ENCODE measurements around the gene NUP93.
"Not testable (repeated sequence)": the region's sequence is repeated elsewhere in the genome, so short reads cannot be mapped to it uniquely, and the experiment has no call there.

Gene NUP93

DNA sequence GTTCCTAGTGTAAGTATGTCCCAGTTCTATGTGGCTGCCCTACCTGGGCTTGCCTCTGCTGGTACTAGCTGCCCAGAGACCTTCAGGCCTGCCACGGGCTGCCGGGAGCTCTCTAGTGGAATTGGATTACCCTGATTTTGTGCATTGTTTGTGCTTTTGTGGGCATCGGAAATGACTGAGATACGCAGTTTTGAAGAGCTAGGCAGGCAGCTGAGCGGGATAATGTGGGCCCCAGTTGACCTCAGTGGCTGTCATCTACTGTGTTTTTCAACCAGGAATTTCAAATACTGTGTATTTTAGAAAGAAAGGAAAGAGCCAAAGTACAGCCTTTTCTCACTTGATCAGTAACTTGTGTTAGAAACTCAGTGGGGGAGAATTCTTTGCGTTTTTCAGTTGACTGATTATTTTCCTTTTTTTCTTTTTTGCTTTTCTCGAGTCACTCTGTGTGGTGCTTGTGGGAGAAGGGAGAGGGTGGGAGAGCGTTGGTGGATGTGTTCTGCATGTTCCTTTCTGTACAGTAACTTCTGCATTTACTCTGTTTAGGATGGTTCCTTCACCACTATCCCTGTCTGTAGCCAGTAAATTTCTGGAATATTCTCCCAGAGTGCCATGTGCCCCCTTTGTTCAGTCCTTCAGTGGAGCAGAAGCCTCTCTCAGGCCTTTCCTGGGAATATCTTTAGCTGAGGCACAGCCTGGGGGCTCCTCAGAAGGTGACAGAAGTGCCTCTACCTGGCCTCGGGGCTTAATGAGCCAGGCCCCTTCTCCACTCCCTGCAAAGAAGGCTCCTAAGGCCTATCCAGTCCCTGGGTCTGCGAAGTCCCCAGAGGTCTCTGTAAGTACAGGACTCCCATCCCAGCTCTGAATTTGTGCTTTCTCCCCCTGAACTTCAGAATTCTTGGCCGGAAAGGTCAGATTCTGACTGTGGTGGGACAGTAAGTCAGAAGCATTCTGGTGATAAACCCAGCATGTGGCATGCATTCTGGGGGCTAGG lies 120.1 kb downstream of the NUP93 start:
- no peak for DNase-seq (ENCODE audit: low read depth)

- DNase-seq (ENCODE audit: low read depth), result no peak
These were observed 121.9 kb downstream of the NUP93 start for GRCh38 chr16:56851671-56852400.

DNA sequence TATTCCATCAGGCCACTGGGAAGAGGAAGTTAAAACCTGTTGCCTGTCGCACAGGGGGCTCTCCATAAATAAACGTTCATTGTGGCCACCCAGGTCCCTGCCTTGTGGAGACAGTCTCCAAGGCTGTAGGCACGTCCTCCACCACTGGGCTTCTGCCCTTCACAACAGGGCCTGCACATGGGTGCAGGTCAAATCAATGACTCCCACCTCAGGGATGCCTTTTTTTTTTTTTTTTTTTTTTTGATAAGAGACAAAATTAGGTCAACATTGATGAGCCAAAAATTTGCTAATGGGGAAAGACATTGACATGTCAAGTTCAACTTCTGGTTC lies 122.4 kb downstream of the NUP93 start:
- DNase-seq (ENCODE audit: low read depth), result no peak

DNA sequence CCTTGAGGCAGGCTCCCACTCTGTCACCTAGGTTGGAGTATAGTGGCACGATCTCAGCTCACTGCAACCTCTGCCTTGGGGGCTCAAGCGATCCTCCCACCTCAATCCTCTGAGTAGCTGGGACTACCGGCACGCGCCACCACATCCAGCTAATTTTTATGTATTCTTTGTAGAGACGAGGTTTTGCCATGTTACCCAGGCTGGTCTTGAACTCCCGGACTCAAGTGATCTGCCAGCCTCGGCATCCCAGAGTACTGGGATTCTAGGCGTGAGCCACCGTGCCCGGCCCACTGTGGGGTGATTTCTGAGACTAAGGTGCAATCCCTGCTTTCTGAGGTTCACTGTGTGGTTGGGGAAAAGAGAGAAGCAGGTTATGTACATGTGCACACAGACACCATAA lies 123.0 kb downstream of the NUP93 start:
- no peak for DNase-seq (ENCODE audit: low read depth)

GRCh38 chr16:56855201-56855600 lies 125.3 kb downstream of the NUP93 start:
- DNase-seq (ENCODE audit: low read depth), result no peak

DNA sequence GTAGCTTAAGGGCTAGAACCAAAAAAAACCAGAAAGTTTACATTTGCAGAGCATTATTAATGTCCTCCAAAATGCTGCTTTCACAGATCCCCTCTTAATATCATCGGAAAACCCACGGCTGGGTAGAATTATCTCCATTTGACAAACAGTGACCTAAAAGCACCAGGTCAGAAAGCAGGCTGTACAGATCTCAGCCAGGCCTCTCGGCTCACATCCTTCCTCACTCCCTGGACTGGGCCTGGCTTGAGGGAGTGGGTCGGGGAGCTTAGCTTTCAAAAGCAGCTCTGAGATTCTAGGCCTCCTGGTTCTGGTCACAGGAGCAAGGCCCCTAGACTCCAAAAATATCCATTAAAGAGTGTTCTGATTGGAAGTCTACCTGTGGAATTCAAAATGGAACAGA lies 126.0 kb downstream of the NUP93 start:
- DNase-seq (ENCODE audit: low read depth), result no peak

DNA sequence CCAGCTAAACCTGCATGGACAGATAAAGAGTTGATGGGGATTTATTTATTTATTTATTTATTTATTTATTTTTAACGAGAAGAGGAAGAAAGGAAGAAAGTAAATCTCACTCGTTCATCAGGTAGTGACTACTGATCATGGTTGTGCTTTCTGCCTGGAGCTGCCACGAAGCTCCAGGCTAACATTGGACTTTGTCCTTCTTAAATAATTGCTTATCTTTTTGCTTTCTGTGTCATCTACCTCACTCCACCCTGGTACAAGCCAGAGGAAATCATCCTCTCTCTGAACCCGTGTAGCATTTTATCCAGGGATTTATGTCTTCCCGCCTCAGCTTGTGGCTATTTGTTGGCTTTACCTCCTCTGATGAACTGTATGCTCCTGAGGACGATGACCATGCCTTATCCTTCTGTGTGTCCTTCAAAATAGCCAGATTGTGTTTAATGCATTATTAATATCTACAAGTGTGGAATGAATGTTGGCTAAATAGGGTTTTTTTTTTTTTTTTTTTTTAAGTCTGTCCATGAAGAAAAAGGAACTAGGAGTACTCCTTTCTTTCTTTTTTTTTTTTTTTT lies 127.0 kb downstream of the NUP93 start:
- no peak for DNase-seq (ENCODE audit: low read depth)

- no peak for DNase-seq (ENCODE audit: low read depth)
These were observed 128.4 kb downstream of the NUP93 start for GRCh38 chr16:56858374-56858773.

GRCh38 chr16:56859636-56860035 lies 129.7 kb downstream of the NUP93 start:
- DNase-seq (ENCODE audit: low read depth), result no peak

DNA sequence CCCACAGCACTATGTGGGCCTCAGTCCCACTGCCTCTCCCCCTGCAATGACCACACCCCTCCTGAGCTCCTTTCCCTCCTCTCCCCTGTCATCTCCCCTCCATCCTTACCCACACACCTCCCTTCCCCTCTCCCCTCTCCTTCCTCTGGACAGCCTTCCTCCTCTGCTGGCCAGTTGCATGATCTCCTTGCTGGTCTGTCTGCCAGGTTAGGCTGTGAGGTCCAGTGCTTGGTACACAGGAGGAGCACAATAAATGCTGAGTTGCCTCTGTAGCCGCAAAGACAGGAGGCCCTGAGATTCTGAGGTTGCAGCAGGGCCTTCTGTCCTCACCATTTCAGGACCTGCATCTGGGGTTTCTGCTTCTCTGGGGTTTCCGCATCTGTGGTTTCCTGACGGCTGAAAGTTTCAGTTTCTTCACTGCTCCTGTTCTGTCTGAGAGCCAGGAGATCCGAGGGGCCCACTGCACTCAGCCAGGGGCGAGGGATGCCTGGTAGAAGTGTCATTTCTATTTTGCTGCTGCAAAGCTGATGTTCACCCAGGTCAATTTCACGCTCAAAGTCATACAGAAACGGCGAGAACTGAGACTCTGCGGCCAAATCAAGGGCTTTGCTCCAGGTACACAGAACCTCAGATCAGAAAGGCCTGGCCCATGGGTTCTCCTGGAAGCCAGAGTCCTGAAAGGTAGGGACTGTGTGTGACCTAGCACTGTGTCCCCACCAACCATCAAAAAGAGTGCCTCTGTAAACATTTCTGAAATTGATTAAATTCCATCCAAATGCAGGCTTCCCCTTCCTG lies 130.5 kb downstream of the NUP93 start:
- no peak for DNase-seq (ENCODE audit: low read depth)

DNA sequence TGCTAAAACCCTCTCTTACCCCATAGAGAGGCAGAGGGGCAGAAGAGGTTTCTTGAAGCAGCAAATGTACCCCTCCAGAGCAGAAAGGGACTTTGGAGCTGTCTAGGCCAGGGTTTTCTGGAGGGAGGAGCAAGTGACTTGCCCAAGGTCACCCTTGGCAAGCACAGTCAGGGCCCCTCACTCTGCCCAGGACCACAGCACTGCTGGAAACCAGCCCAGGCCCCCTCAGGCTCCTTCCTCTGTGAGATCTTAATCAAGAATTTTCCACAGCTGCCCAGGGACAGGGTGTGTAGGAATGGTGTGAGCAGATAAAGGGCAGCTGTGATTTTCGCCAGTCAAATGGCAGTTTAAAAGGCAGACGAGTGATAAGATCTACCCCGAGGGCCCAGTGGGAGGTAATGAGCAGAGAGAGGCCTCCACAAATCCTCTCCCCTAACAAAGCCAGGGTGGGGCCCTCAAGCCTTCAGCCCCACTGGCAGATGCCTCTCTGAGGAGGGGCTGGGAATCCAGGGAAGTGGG lies 131.2 kb downstream of the NUP93 start:
- no peak for DNase-seq (ENCODE audit: low read depth)

GRCh38 chr16:56861756-56862155 lies 131.8 kb downstream of the NUP93 start:
- DNase-seq (ENCODE audit: low read depth), result no peak

DNA sequence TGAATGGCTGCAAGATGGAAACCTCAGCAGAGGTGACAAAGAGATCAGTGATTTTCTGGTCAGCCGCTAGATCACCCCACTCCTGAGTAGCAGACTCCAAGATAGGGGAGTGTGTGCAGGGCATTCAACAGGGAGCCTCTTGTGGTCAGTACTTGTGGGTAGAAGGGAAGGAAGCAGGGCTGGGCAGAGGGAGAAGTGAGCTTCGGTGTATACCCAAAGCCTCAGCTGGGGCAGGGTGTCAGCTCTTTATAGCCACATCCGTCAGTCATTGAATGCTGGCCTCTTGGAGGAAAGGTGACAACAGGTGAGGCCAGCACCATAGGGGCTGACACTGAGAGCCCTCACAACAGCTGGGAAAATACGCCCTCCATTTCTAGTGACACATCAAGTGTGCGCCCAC lies 132.8 kb downstream of the NUP93 start:
- DNase-seq (ENCODE audit: low read depth), result no peak

- no peak for DNase-seq (ENCODE audit: low read depth)
These were observed 135.0 kb downstream of the NUP93 start, which contains the start of gene SLC12A3 for GRCh38 chr16:56864960-56865359. SLC12A3 (plus strand) TSS chr16:56865207; CDS start chr16:56865236, 29 bp downstream.

DNA sequence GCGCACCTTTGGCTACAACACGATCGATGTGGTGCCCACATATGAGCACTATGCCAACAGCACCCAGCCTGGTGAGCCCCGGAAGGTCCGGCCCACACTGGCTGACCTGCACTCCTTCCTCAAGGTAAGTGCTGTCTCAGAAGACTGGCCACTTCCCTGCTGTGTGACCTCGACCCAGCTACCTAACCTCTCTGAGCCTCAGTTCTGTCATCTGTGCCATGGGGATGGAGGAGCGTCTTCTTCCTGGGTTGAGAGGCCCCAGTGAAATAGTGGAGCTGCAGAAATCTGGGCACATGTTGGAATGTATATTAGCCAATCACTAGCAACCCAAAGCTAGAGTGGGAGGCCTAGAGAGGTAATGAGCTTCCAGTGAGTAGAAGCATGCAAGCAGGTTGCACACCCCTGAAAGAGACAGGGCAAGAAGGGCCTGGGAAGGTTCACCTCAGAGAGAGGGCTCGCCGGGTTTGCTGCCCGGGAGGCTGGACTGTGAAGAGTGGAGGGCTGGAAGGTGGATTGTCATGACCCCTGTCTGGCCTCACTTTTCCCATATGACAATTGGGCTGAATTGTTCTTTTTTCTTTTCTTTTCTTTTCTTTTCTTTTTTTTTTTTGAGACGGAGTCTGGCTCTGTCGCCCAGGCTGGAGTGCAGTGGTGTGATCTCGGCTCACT lies 135.6 kb downstream of the NUP93 start:
- no peak for DNase-seq (ENCODE audit: low read depth)

DNA sequence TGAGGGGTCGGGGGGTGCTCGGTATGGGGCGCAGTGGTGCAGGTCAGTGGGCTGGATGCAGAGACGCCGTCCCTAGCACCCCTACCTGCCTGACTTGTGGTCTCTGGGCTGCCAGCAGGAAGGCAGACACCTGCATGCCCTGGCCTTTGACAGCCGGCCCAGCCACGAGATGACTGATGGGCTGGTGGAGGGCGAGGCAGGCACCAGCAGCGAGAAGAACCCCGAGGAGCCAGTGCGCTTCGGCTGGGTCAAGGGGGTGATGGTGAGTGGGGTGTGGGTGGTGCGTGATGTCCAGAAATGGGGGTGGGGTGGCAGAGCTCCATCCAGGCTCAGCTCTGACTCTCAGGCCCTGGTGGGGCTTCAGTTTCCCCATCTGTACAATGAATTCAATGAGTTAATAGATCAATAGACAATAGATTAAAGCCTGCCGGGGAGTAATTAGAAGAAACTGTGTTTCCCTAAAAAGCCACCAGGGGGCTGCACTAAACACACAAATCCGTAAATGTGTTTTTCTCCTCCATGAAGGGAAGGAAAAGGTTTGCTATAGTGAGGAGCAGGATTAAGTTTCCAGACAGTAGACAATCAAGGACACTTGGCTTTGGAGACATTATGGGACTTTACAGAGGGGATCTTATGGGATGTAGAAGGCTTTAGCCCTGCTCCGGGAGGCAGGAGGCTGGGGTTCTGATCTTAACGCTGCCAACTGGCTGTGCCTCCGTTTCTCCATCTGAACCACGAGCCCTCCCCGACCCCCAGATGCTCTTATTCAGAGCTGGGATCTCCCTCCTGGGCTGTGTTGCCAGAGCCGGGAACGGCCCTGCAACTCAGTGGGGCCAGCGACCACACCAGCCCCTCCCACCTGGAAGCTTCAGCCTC lies 137.3 kb downstream of the NUP93 start:
- DNase-seq (ENCODE audit: low read depth), result peak; percentile 12

DNA sequence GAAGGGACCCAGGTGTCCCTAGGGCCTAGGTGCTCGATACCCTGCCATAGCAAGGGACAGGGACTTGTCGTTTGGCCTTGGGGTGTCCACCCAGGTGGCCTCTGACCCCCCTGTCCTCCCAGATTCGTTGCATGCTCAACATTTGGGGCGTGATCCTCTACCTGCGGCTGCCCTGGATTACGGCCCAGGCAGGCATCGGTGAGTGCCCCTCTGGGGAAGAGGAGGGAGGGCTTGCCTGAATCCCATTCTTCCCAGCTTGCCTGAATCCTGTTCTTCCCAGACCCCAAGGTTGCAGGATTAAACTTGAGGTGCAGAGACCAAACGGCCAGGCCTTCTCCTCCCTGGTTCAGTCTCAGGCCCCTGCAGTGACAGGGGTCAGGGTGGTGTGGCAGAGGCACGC lies 138.2 kb downstream of the NUP93 start:
- no peak for DNase-seq (ENCODE audit: low read depth)

- not testable (repeated sequence) for DNase-seq (ENCODE audit: low read depth)
These were observed 138.8 kb downstream of the NUP93 start for GRCh38 chr16:56868766-56869165.

- DNase-seq (ENCODE audit: low read depth), result peak; percentile 28
These were observed 139.8 kb downstream of the NUP93 start for GRCh38 chr16:56869513-56870275.

Data from activated T-cell treated with anti-CD3 and anti-CD28 coated beads for 48 hours (primary cell).